ENCODE data around the gene NSD2. TPM values are rescaled to one million over a fixed set of nuclear protein-coding genes. Genes with fewer than 3 reads are reported as not detected.

Gene NSD2
- polyA plus RNA-seq, 1 donor (not counting 4 experiments of a cell fraction or from before 2014, with no cell fraction given): 22.6 TPM

DNA sequence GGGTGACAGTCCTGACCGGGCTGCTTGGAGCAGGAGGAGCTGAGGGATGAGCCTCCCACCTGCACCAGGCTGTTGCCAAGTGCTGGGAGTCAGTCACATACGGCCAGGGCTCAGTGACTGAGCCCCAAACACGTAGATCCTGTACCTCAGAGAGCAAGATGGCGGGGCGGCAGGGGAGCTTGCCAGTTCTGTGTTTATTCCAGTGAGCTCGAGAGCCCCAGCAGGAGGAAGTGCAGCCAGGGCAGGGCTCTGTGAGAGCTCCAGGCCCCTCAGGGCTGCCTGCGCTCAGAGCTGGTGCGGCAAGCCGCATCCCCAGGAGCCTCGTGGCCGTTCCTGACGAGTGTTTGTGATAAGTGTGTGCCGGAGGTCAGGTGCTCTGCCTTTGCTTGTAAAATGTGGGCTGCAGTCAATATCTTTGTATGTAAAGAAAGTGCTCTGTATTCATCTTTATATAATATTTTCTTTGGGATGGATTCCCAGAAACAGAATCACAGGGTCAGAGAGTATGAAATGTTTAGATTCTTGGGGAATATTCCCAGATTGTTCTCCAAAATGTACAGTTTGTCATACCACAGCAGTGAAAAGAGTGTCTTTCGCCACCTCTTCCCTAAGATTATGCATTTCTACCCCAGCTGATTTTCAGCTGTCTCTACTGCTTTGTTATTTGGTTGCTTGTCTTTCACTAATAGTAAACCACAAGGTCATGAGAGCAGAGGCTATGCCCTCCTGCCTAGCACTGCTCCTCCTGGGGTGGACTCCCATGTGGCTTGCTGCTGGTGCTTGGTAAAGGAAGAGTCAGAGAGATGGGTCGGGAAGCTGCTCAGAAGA, 87.3 kb downstream of the NSD2 start:
- peaks cover 1 to 49% of the 10 kb centered on the region in 2 experiments for H3K36me3 ChIP-seq (ENCODE audit: control insufficient read depth in 2 of 2, extremely low read depth in 1 of 2, insufficient read depth in 2 of 2, low read length in 2 of 2)
- no peak overlapping the region for H3K4me2 ChIP-seq (ENCODE audit: control insufficient read depth, extremely low read depth, insufficient read depth, low read depth, low read length)
- DNase-seq (ENCODE audit: low read depth, low spot score): no peak
- TF ChIP-seq EZH2 (IDR thresholded peaks at IDR 0.05; ENCODE audit: low read length): no peak
- TF ChIP-seq, protein P1, sequence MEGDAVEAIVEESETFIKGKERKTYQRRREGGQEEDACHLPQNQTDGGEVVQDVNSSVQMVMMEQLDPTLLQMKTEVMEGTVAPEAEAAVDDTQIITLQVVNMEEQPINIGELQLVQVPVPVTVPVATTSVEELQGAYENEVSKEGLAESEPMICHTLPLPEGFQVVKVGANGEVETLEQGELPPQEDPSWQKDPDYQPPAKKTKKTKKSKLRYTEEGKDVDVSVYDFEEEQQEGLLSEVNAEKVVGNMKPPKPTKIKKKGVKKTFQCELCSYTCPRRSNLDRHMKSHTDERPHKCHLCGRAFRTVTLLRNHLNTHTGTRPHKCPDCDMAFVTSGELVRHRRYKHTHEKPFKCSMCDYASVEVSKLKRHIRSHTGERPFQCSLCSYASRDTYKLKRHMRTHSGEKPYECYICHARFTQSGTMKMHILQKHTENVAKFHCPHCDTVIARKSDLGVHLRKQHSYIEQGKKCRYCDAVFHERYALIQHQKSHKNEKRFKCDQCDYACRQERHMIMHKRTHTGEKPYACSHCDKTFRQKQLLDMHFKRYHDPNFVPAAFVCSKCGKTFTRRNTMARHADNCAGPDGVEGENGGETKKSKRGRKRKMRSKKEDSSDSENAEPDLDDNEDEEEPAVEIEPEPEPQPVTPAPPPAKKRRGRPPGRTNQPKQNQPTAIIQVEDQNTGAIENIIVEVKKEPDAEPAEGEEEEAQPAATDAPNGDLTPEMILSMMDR (optimal IDR thresholded peaks at IDR 0.05 in 1 of 3, IDR thresholded peaks at IDR 0.05 in 1 of 3, conservative IDR thresholded peaks at IDR 0.05 in 1 of 3; ENCODE audit: extremely low read depth in 1 of 3, insufficient read depth in 2 of 3, low read length in 3 of 3): no peak
- no peaks in the 10 kb centered on the region for H3K4me1 ChIP-seq (ENCODE audit: control insufficient read depth, extremely low read depth, insufficient read depth, low read length)
- H3K79me2 ChIP-seq (ENCODE audit: control insufficient read depth, insufficient read depth, low read length): peaks cover 2% of the 10 kb centered on the region
- dilution Hi-C loops (cut with MboI; ENCODE audit: extremely low pct_ligation_motif_present, low sequenced_read_pairs): loop anchor here (10.0 kb wide), 1 partner anchor 56 kb away; no protein-coding TSS in a partner anchor
- no peak overlapping the region for H3K27ac ChIP-seq (ENCODE audit: control insufficient read depth, insufficient read depth, low read length)
- H3K9ac ChIP-seq (ENCODE audit: control insufficient read depth, extremely low read depth, insufficient read depth, low read length): no peak overlapping the region
- no peaks in the 10 kb centered on the region for H3K9me3 ChIP-seq (ENCODE audit: control insufficient read depth, low read depth, low read length)
- FAIRE-seq: no peak
- no peaks in the 10 kb centered on the region for H3K27me3 ChIP-seq (ENCODE audit: control insufficient read depth, extremely low read depth, insufficient read depth, low read length)
- H3K9me1 ChIP-seq (ENCODE audit: control insufficient read depth, extremely low read depth, insufficient read depth, low read length): no peaks in the 10 kb centered on the region
- no peaks in the 10 kb centered on the region for H4K20me1 ChIP-seq (ENCODE audit: control insufficient read depth, extremely low read depth, insufficient read depth, low read length)
- no peak overlapping the region for H2AFZ ChIP-seq (ENCODE audit: control insufficient read depth, low read length)
- H3K4me3 ChIP-seq (ENCODE audit: control insufficient read depth in 2 of 3, extremely low read depth in 1 of 3, insufficient read depth in 2 of 3, low read depth in 1 of 3, low read length in 3 of 3): no peak overlapping the region

DNA sequence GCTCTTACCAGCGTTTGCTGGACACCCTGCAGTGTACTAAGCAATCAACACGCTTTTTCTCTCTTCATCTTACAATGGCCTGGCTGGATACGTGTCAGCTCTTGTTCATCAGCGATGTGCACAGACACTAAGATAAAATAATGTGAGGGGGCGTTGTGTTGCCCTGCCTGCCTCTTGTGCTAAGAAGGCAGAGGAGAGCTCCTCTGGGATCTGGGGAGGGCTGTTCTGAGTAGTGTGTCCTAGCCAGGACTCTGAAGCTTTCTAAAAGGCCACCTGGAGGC, 87.9 kb downstream of the NSD2 start:
- Histone ChIP-seq H3K4me1 (ENCODE audit: control insufficient read depth, extremely low read depth, insufficient read depth, low read length) (no peaks in the 10 kb centered on the region), H3K9ac (ENCODE audit: control insufficient read depth, extremely low read depth, insufficient read depth, low read length) (no peak overlapping the region), H3K27ac (ENCODE audit: control insufficient read depth, insufficient read depth, low read length) (no peak overlapping the region), H3K79me2 (ENCODE audit: control insufficient read depth, insufficient read depth, low read length) (peaks cover 2% of the 10 kb centered on the region), H4K20me1 (ENCODE audit: control insufficient read depth, extremely low read depth, insufficient read depth, low read length) (no peaks in the 10 kb centered on the region), H3K27me3 (ENCODE audit: control insufficient read depth, extremely low read depth, insufficient read depth, low read length) (no peaks in the 10 kb centered on the region), H3K4me2 (ENCODE audit: control insufficient read depth, extremely low read depth, insufficient read depth, low read depth, low read length) (no peak overlapping the region), H3K9me1 (ENCODE audit: control insufficient read depth, extremely low read depth, insufficient read depth, low read length) (no peaks in the 10 kb centered on the region), H3K9me3 (ENCODE audit: control insufficient read depth, low read depth, low read length) (no peaks in the 10 kb centered on the region), H3K36me3 (ENCODE audit: control insufficient read depth in 2 of 2, extremely low read depth in 1 of 2, insufficient read depth in 2 of 2, low read length in 2 of 2) (peaks cover 1 to 51% of the 10 kb centered on the region in 2 experiments), H2AFZ (ENCODE audit: control insufficient read depth, low read length) (no peak overlapping the region), H3K4me3 (ENCODE audit: control insufficient read depth in 2 of 3, extremely low read depth in 1 of 3, insufficient read depth in 2 of 3, low read depth in 1 of 3, low read length in 3 of 3) (no peak overlapping the region)
- dilution Hi-C loops (cut with MboI; ENCODE audit: extremely low pct_ligation_motif_present, low sequenced_read_pairs): loop anchor here (10.0 kb wide), 1 partner anchor 56 kb away; no protein-coding TSS in a partner anchor
- TF ChIP-seq EZH2 (IDR thresholded peaks at IDR 0.05; ENCODE audit: low read length): no peak
- TF ChIP-seq, protein P1 (optimal IDR thresholded peaks at IDR 0.05 in 1 of 3, IDR thresholded peaks at IDR 0.05 in 1 of 3, conservative IDR thresholded peaks at IDR 0.05 in 1 of 3; ENCODE audit: extremely low read depth in 1 of 3, insufficient read depth in 2 of 3, low read length in 3 of 3): no peak
- DNase-seq (ENCODE audit: low read depth, low spot score) (no peak), FAIRE-seq (no peak)
